WTC11 (cell line): ENCODE results near the gene GBA2.

Experiments
- FOXK1 ChIP-seq: sonication (generic); formaldehyde crosslinking; IDR thresholded peaks from 2 replicates; pipeline ENCODE4 v1.8.0; 2022; ENCODE audit warnings: mild to moderate bottlenecking, moderate library complexity, missing genetic modification reagents
- NR2C2 ChIP-seq: sonication (generic); formaldehyde crosslinking; IDR thresholded peaks from 2 replicates; pipeline ENCODE4 v1.8.0; 2022; ENCODE audit warnings: mild to moderate bottlenecking, missing genetic modification reagents
- TF ChIP-seq, protein P1 (sequence below): fragments of 200-600 bp; IDR thresholded peaks from 2 replicates; pipeline ENCODE4 v1.8.0; 2022; ENCODE audit warnings: antibody characterized with exemption

GRCh38 chr9:35763181-35763580, 14.2 kb upstream of the GBA2 start:
- no peak for TF ChIP-seq FOXK1 (CRISPR knock-in tag)
- TF ChIP-seq NR2C2 (CRISPR knock-in tag) = no peak
- TF ChIP-seq, protein P1, sequence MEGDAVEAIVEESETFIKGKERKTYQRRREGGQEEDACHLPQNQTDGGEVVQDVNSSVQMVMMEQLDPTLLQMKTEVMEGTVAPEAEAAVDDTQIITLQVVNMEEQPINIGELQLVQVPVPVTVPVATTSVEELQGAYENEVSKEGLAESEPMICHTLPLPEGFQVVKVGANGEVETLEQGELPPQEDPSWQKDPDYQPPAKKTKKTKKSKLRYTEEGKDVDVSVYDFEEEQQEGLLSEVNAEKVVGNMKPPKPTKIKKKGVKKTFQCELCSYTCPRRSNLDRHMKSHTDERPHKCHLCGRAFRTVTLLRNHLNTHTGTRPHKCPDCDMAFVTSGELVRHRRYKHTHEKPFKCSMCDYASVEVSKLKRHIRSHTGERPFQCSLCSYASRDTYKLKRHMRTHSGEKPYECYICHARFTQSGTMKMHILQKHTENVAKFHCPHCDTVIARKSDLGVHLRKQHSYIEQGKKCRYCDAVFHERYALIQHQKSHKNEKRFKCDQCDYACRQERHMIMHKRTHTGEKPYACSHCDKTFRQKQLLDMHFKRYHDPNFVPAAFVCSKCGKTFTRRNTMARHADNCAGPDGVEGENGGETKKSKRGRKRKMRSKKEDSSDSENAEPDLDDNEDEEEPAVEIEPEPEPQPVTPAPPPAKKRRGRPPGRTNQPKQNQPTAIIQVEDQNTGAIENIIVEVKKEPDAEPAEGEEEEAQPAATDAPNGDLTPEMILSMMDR = no peak
